ENCODE measurements around the gene WAPL. TPM values are rescaled to one million over a fixed set of nuclear protein-coding genes. Genes with fewer than 3 reads are reported as not detected.

The WAPL gene
- total RNA-seq, 1 experiment from 2014 or later, result 48.0 TPM

DNA sequence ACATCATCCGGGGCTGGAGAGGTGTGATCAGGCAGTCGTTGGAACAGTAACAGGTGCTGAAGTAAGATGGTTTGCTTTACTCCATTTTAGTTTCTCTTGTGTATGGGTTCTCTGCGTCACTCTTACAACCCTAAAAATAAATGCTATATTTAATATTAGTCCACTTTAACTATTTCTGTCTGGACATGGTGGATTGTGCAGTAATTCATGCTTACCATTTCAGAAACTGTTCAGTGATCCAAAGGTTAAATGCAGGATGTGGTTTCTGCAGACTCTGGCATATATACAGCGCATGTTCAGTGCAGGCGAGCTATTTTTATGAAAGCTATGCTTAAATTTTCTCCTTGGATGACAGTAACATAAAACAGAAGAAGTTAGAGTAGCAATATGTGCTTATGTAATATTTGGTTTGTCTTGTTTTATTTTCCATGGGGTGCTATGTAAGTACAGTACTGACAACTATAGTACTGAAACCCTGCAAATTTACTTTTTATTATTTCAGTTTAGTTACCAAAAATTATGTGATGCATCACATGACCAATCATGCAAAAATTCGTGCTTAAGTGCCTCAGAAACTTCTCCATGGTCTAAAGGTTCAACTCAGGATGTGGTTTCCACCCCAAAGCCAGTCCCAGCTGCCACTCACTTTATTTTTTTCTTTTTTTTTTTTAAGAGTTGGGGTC is 108.4 kb downstream of the WAPL start:
- DNase-seq (ENCODE audit: low spot score) (no peak), ATAC-seq (no peak)
- ChIA-PET POLR2A (no interaction called here), CTCF (interaction anchor here (0.7 kb wide), 1 partner anchor 64 kb away, joined by 3 read pairs; no protein-coding TSS in a partner anchor)
- Mint-ChIP-seq H3K9me3 (peaks cover 11% of the 10 kb centered on the region), H3K27ac (no peak overlapping the region), H3K4me3 (no peak overlapping the region), H3K4me1 (peaks cover 8% of the 10 kb centered on the region), H3K36me3 (no peaks in the 10 kb centered on the region; the same call in 1 of the 2 replicates), H3K27me3 (ENCODE audit: low read depth) (no peaks in the 10 kb centered on the region; the same call in 1 of the 2 replicates)
- TF ChIP-seq, protein P1, sequence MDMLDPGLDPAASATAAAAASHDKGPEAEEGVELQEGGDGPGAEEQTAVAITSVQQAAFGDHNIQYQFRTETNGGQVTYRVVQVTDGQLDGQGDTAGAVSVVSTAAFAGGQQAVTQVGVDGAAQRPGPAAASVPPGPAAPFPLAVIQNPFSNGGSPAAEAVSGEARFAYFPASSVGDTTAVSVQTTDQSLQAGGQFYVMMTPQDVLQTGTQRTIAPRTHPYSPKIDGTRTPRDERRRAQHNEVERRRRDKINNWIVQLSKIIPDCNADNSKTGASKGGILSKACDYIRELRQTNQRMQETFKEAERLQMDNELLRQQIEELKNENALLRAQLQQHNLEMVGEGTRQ (CRISPR knock-in tag; IDR thresholded peaks at IDR 0.05), result no peak
- TF ChIP-seq, protein P2, sequence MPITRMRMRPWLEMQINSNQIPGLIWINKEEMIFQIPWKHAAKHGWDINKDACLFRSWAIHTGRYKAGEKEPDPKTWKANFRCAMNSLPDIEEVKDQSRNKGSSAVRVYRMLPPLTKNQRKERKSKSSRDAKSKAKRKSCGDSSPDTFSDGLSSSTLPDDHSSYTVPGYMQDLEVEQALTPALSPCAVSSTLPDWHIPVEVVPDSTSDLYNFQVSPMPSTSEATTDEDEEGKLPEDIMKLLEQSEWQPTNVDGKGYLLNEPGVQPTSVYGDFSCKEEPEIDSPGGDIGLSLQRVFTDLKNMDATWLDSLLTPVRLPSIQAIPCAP (CRISPR knock-in tag; IDR thresholded peaks at IDR 0.05), result no peak
- TF ChIP-seq ZNF121 (CRISPR knock-in tag; IDR thresholded peaks at IDR 0.05), result no peak
- TF ChIP-seq, protein P3, sequence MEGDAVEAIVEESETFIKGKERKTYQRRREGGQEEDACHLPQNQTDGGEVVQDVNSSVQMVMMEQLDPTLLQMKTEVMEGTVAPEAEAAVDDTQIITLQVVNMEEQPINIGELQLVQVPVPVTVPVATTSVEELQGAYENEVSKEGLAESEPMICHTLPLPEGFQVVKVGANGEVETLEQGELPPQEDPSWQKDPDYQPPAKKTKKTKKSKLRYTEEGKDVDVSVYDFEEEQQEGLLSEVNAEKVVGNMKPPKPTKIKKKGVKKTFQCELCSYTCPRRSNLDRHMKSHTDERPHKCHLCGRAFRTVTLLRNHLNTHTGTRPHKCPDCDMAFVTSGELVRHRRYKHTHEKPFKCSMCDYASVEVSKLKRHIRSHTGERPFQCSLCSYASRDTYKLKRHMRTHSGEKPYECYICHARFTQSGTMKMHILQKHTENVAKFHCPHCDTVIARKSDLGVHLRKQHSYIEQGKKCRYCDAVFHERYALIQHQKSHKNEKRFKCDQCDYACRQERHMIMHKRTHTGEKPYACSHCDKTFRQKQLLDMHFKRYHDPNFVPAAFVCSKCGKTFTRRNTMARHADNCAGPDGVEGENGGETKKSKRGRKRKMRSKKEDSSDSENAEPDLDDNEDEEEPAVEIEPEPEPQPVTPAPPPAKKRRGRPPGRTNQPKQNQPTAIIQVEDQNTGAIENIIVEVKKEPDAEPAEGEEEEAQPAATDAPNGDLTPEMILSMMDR (IDR thresholded peaks at IDR 0.05), result no peak

DNA sequence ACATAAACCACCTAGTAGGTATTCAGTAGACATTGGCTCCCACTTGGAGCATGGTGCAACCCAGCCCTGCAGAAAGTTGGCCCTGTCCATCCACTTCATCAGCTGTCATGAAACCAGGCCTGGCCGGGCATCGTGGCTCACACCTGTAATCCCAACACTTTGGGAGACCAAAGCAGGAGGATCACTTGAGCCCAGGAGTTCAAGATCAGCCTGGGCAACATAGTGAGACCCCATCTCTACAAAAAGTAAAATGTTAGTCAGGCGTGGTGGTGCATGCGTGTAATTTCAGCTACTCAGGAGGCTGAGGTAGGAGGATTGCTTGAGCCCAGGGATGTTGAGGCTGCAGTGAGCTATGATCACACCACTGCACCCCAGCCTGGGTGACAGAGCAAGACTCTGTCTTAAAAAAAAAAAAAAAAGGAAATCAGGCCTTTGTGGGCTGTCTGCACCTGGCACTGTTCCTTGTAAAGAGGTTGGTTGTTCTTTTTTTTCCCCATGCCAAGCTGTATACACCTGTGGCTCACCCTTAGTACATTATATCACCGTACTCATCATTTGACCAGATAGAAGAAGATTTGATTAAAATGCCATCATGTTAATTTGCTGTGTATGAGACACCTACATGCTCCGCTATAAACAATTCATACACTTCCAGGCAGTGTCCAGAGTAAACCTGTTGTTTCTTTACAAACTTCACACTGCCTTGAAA is 109.6 kb downstream of the WAPL start:
- H3K36me3 Mint-ChIP-seq, result no peaks in the 10 kb centered on the region; the same call in 1 of the 2 replicates
- H3K9me3 Mint-ChIP-seq, result peaks cover 11% of the 10 kb centered on the region
- H3K27ac Mint-ChIP-seq, result no peak overlapping the region
- H3K4me1 Mint-ChIP-seq, result peaks cover 8% of the 10 kb centered on the region
- DNase-seq (ENCODE audit: low spot score), result no peak
- CTCF ChIA-PET, result interaction anchor here (2.0 to 3.3 kb wide), 2 partner anchors 11 to 173 kb away, joined by 11 to 15 read pairs; no protein-coding TSS in a partner anchor
- ATAC-seq, result no peak
- H3K4me3 Mint-ChIP-seq, result no peak overlapping the region
- POLR2A ChIA-PET, result no interaction called here
- H3K27me3 Mint-ChIP-seq (ENCODE audit: low read depth), result no peaks in the 10 kb centered on the region; the same call in 1 of the 2 replicates
- TF ChIP-seq ZNF121 (CRISPR knock-in tag; IDR thresholded peaks at IDR 0.05) (peak; percentile 68; the same call in 1 of the 2 replicates), ZNF416 (CRISPR knock-in tag; IDR thresholded peaks at IDR 0.05) (no peak)

DNA sequence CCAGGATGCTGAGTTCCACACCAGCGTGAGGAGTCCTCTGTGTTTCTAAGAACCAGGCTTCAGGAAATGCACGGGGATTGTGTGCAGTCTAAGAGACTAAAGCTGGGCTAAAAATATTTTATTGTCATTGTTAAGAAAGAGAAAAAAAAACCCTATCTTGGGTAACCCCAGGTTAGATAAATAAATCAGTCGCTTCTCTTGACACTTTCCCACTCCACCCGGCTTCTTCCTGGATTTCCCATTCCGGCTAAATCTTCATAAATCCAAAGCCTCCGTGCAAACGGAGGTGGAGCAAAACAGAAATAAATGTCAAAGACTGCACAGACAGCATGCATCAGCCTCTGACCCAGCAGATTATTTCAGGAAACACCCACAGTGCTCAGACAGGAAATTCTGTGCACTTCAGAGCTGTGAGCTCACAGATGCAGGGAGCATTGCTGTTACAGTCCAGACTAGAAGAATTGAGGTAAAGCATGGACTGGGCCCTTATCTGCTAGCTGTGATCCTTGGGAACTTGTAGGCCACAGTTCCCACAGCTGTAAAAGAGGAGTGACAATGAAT is 110.2 kb downstream of the WAPL start:
- TF ChIP-seq NR3C1 (CRISPR knock-in tag; conservative IDR thresholded peaks at IDR 0.05; ENCODE audit: low read depth) (no peak), NR2C2 (CRISPR knock-in tag; IDR thresholded peaks at IDR 0.05) (no peak), GRHL2 (CRISPR knock-in tag; IDR thresholded peaks at IDR 0.05; ENCODE audit: insufficient replicate concordance, severe bottlenecking) (no peak), GABPB1 (CRISPR knock-in tag; IDR thresholded peaks at IDR 0.05) (no peak), PRRX2 (CRISPR knock-in tag; IDR thresholded peaks at IDR 0.05) (no peak), NFYB (CRISPR knock-in tag; conservative IDR thresholded peaks at IDR 0.05; ENCODE audit: low read depth) (no peak)
- TF ChIP-seq, protein P4, sequence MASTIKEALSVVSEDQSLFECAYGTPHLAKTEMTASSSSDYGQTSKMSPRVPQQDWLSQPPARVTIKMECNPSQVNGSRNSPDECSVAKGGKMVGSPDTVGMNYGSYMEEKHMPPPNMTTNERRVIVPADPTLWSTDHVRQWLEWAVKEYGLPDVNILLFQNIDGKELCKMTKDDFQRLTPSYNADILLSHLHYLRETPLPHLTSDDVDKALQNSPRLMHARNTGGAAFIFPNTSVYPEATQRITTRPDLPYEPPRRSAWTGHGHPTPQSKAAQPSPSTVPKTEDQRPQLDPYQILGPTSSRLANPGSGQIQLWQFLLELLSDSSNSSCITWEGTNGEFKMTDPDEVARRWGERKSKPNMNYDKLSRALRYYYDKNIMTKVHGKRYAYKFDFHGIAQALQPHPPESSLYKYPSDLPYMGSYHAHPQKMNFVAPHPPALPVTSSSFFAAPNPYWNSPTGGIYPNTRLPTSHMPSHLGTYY (CRISPR knock-in tag; IDR thresholded peaks at IDR 0.05), result no peak
- no peak for DNase-seq (ENCODE audit: low spot score)
- Mint-ChIP-seq H3K4me1 (peaks cover 8% of the 10 kb centered on the region), H3K36me3 (no peaks in the 10 kb centered on the region; the same call in 1 of the 2 replicates), H3K27me3 (ENCODE audit: low read depth) (no peaks in the 10 kb centered on the region; the same call in 1 of the 2 replicates), H3K4me3 (no peak overlapping the region), H3K9me3 (peaks cover 11% of the 10 kb centered on the region), H3K27ac (no peak overlapping the region)
- no peak for ATAC-seq
- POLR2A ChIA-PET, result no interaction called here
- CTCF ChIA-PET, result interaction anchor here (2.0 to 3.3 kb wide), 2 partner anchors 11 to 174 kb away, joined by 11 to 15 read pairs; no protein-coding TSS in a partner anchor

All from WTC11 (cell line).